ENCODE measurements around the gene LY6G5C. TPM values are rescaled to one million over a fixed set of nuclear protein-coding genes. Genes with fewer than 3 reads are reported as not detected.
A peak's percentile ranks its signal among the peaks of the same experiment; 100 is the strongest.

The LY6G5C gene
- total and polyA plus RNA-seq, 2 experiments from 2014 or later = 0.54 to 9.0 TPM

- H3K36me3 ChIP-seq = peaks cover 40% of the 10 kb centered on the region
- TF ChIP-seq CTCF (IDR thresholded peaks at IDR 0.05; ENCODE audit: low read depth, low read length) = no peak
- H3K27ac ChIP-seq = no peak overlapping the region
- peaks cover under 1% of the 10 kb centered on the region for H3K27me3 ChIP-seq
- no peak overlapping the region for H3K4me3 ChIP-seq
- no peak for DNase-seq (ENCODE audit: low read depth in 1 of 2, low spot score in 1 of 2)
- H3K9me3 ChIP-seq (ENCODE audit: low read depth) = no peaks in the 10 kb centered on the region
- H3K4me1 ChIP-seq (ENCODE audit: low read depth) = no peaks in the 10 kb centered on the region
Measured at GRCh38 chr6:31687321-31687720, 6.5 kb upstream of the LY6G5C start.

DNA sequence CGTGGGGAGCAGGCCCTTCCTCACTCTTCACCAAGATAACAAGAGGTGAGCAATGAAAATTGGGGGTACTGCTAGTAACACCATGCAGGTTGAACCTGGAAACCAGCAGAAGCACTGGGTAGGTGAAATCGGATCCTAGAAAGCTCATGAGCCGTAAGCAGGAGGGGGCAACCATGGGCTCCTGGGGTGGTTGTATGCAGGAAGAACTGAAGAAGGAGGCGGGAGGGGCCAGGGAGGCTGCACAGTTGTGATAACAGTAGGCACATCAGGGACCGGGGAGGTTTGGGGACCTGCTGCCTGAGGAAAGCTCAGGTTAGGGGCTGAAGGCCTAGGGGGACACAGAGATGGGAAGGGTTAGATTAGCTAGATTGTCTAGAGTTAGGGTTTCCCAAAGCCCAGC, 5.6 kb upstream of the LY6G5C start:
- DNase-seq (ENCODE audit: low read depth in 1 of 2, low spot score in 1 of 2) = no peak
- TF ChIP-seq CTCF (IDR thresholded peaks at IDR 0.05; ENCODE audit: low read depth, low read length) = no peak
- peaks cover 9% of the 10 kb centered on the region for H3K27me3 ChIP-seq
- no peak overlapping the region for H3K27ac ChIP-seq
- H3K36me3 ChIP-seq = peaks cover 32% of the 10 kb centered on the region
- H3K4me1 ChIP-seq (ENCODE audit: low read depth) = peaks cover under 1% of the 10 kb centered on the region
- no peak overlapping the region for H3K4me3 ChIP-seq
- H3K9me3 ChIP-seq (ENCODE audit: low read depth) = no peaks in the 10 kb centered on the region

DNA sequence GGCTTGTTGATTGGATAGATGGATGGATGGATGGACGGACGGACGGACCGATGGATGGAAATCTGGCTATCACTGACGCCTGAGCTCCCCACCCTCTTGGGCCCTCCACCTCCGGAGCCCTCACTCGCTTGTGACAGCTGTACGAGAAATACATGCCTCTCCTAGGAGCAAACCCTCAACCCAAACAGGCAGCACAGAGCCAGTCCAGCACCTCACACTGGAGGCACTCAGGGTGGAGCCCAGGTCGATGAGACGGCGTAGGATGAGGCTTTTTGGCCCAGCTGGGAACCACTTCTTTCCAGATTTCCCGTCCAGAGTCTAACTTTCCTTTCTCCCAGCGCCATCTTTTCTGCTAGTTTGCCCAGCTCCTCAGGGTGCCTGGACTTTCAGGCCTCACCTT, 2.7 kb upstream of the LY6G5C start:
- Histone ChIP-seq H3K27ac (no peak overlapping the region), H3K9me3 (ENCODE audit: low read depth) (no peaks in the 10 kb centered on the region), H3K36me3 (peaks cover 22% of the 10 kb centered on the region), H3K27me3 (peaks cover 10% of the 10 kb centered on the region), H3K4me3 (peak overlapping the region; percentile 29), H3K4me1 (ENCODE audit: low read depth) (peaks cover 2% of the 10 kb centered on the region)
- no peak for TF ChIP-seq CTCF (IDR thresholded peaks at IDR 0.05; ENCODE audit: low read depth, low read length)
- no peak for DNase-seq (ENCODE audit: low read depth in 1 of 2, low spot score in 1 of 2)

- Histone ChIP-seq H3K4me3 (peak overlapping the region; percentile 28), H3K27ac (no peak overlapping the region)
Measured at GRCh38 chr6:31681135-31681671, 336 bp upstream of the LY6G5C start.

GRCh38 chr6:31677955-31678354, 2.9 kb downstream of the LY6G5C start:
- H3K9me3 ChIP-seq (ENCODE audit: low read depth) = no peaks in the 10 kb centered on the region
- peaks cover 2% of the 10 kb centered on the region for H3K4me1 ChIP-seq (ENCODE audit: low read depth)
- DNase-seq (ENCODE audit: low read depth in 1 of 2, low spot score in 1 of 2) = no peak
- H3K36me3 ChIP-seq = no peaks in the 10 kb centered on the region
- H3K27me3 ChIP-seq = peaks cover 10% of the 10 kb centered on the region
- no peak overlapping the region for H3K4me3 ChIP-seq
- no peak for TF ChIP-seq CTCF (IDR thresholded peaks at IDR 0.05; ENCODE audit: low read depth, low read length)
- H3K27ac ChIP-seq = no peak overlapping the region

More at GRCh38 chr6:31681135-31681671, 336 bp upstream of the LY6G5C start:
- TF ChIP-seq CTCF (IDR thresholded peaks at IDR 0.05; ENCODE audit: low read depth, low read length) = peak; percentile 31
- peaks cover 10% of the 10 kb centered on the region for H3K27me3 ChIP-seq
- peaks cover 2% of the 10 kb centered on the region for H3K4me1 ChIP-seq (ENCODE audit: low read depth)
- H3K9me3 ChIP-seq (ENCODE audit: low read depth) = no peaks in the 10 kb centered on the region
- H3K36me3 ChIP-seq = peaks cover 4% of the 10 kb centered on the region
- peak in 1 of 2 donors; percentile 52 for DNase-seq (ENCODE audit: low read depth in 1 of 2, low spot score in 1 of 2)

Measured in cardiac muscle cell (in vitro differentiated cells and primary cell).